SK-N-SH treated with all-trans-retinoic acid at 6 μM for 48 hours (cell line): ENCODE data around the gene RGS9BP.
"Not testable (repeated sequence)": the region's sequence is repeated elsewhere in the genome, so short reads cannot be mapped to it uniquely, and the experiment has no call there.

ENCODE experiments used
- ATAC-seq: fragments of 200-7000 bp; cut with Tn5 transposase; 3 replicates; pipeline ENCODE4 v1.9.1; 2020; ENCODE audit warnings: mild to moderate bottlenecking, moderate library complexity
- ARNTL ChIP-seq: fragments of 450-650 bp; formaldehyde crosslinking; IDR thresholded peaks from 2 replicates; pipeline ENCODE4 v1.5.0; 2020; ENCODE audit warnings: low read depth, mild to moderate bottlenecking, moderate library complexity, borderline replicate concordance
- BACH2 ChIP-seq: fragments of 250-450 bp; sonication (Bioruptor Pico); IDR thresholded peaks from 2 replicates; pipeline ENCODE4 v1.9.0; 2021; ENCODE audit warnings: mild to moderate bottlenecking, borderline replicate concordance
- CSDC2 ChIP-seq: fragments of 250-450 bp; sonication (Bioruptor Pico); IDR thresholded peaks from 2 replicates; pipeline ENCODE4 v1.5.0; 2020; ENCODE audit warnings: mild to moderate bottlenecking, moderate library complexity
- GLIS3 ChIP-seq: fragments of 250-450 bp; sonication (Bioruptor Pico); IDR thresholded peaks from 2 replicates; pipeline ENCODE4 v1.5.0; 2020; ENCODE audit warnings: mild to moderate bottlenecking, moderate library complexity
- ISL1 ChIP-seq: fragments of 250-450 bp; sonication (Bioruptor Pico); IDR thresholded peaks from 2 replicates; pipeline ENCODE4 v2.1.2; 2022; ENCODE audit warnings: mild to moderate bottlenecking, moderate library complexity
- OSR1 ChIP-seq: fragments of 250-450 bp; sonication (Bioruptor Pico); IDR thresholded peaks from 2 replicates; pipeline ENCODE4 v1.8.0; 2022; ENCODE audit warnings: moderate library complexity, mild to moderate bottlenecking, inconsistent platforms
- PPARA ChIP-seq: fragments of 250-450 bp; sonication (Bioruptor Pico); IDR thresholded peaks from 2 replicates; pipeline ENCODE4 v1.5.0; 2020; ENCODE audit warnings: mild to moderate bottlenecking, borderline replicate concordance
- RARB ChIP-seq: fragments of 250-450 bp; sonication (Bioruptor Pico); IDR thresholded peaks from 2 replicates; pipeline ENCODE4 v1.8.0; 2021; ENCODE audit warnings: mild to moderate bottlenecking, moderate library complexity
- SNAI2 ChIP-seq: fragments of 250-450 bp; sonication (Bioruptor Pico); IDR thresholded peaks from 2 replicates; pipeline ENCODE4 v1.5.0; 2020; ENCODE audit warnings: mild to moderate bottlenecking, moderate library complexity
- TCF4 ChIP-seq: fragments of 250-450 bp; sonication (Bioruptor Pico); IDR thresholded peaks from 2 replicates; pipeline ENCODE4 v1.8.0; 2021; ENCODE audit warnings: mild to moderate bottlenecking, moderate library complexity, borderline replicate concordance
- TOX ChIP-seq: fragments of 250-450 bp; sonication (Bioruptor Pico); IDR thresholded peaks from 2 replicates; pipeline ENCODE4 v1.8.0; 2021; ENCODE audit warnings: mild to moderate bottlenecking, moderate library complexity, borderline replicate concordance
- ZC3H10 ChIP-seq: fragments of 250-450 bp; sonication (Bioruptor Pico); IDR thresholded peaks from 2 replicates; pipeline ENCODE4 v1.5.1; 2021; ENCODE audit warnings: mild to moderate bottlenecking, moderate library complexity
- ZFP3 ChIP-seq: fragments of 250-450 bp; sonication (Bioruptor Pico); IDR thresholded peaks from 2 replicates; pipeline ENCODE4 v1.5.0; 2020; ENCODE audit warnings: mild to moderate bottlenecking, moderate library complexity
- ZFP30 ChIP-seq: fragments of 450-650 bp; formaldehyde crosslinking; IDR thresholded peaks from 2 replicates; pipeline ENCODE4 v1.5.0; 2022; ENCODE audit warnings: mild to moderate bottlenecking, moderate library complexity
- ZNF565 ChIP-seq: fragments of 450-650 bp; formaldehyde crosslinking; conservative IDR thresholded peaks from 2 replicates; pipeline ENCODE4 v1.5.0; 2020; ENCODE audit warnings: low read depth, mild to moderate bottlenecking, moderate library complexity
- ZNF70 ChIP-seq: fragments of 450-650 bp; formaldehyde crosslinking; IDR thresholded peaks from 2 replicates; pipeline ENCODE4 v1.5.0; 2020; ENCODE audit warnings: mild to moderate bottlenecking, moderate library complexity
- ZNF8 ChIP-seq: fragments of 450-650 bp; formaldehyde crosslinking; IDR thresholded peaks from 2 replicates; pipeline ENCODE4 v1.5.0; 2020; ENCODE audit warnings: mild to moderate bottlenecking, moderate library complexity
- TF ChIP-seq, protein P1 (sequence below): fragments of 250-450 bp; sonication (Bioruptor Pico); IDR thresholded peaks from 2 replicates; pipeline ENCODE4 v1.5.0; 2020; ENCODE audit warnings: mild to moderate bottlenecking, moderate library complexity
- TF ChIP-seq, protein P2 (sequence below): fragments of 250-450 bp; sonication (Bioruptor Pico); IDR thresholded peaks from 2 replicates; pipeline ENCODE4 v1.8.0; 2021; ENCODE audit warnings: low read depth, mild to moderate bottlenecking, moderate library complexity, borderline replicate concordance
- TF ChIP-seq, protein P3 (sequence below): fragments of 250-450 bp; sonication (Bioruptor Pico); IDR thresholded peaks from 2 replicates; pipeline ENCODE4 v1.8.0; 2020; ENCODE audit warnings: mild to moderate bottlenecking, moderate library complexity, borderline replicate concordance
- TF ChIP-seq, protein P4 (sequence below): fragments of 250-450 bp; sonication (Bioruptor Pico); IDR thresholded peaks from 2 replicates; pipeline ENCODE4 v1.5.1; 2020; ENCODE audit warnings: low read depth, mild to moderate bottlenecking, moderate library complexity
- TF ChIP-seq, protein P5 (sequence below): fragments of 250-450 bp; sonication (Bioruptor Pico); IDR thresholded peaks from 2 replicates; pipeline ENCODE4 v1.5.1; 2021; ENCODE audit warnings: mild to moderate bottlenecking, moderate library complexity

RGS9BP gene

DNA sequence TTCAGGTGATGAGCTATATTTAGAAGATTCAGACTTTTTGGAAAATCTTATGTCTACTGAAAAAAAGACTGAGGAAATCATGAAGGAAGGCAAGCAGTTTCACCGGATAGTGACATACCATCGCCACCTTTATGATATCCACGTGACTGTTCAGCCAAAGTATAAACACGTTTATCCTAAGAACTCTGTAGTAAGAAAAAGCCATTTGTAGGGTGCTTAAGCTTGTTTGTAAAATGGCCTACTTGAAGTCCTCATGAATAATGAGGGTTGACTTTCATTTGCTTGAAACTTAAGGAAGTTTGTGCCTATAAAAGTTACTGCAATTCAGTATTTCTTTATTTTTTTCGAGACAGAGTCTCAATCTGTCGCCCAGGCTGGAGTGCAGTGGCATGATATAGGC lies 36.1 kb downstream of the RGS9BP start:
- TF ChIP-seq ZNF565 (CRISPR knock-in tag) (no peak), TCF4 (no peak), GLIS3 (CRISPR knock-in tag) (no peak), ZNF70 (CRISPR knock-in tag) (no peak)
- TF ChIP-seq, all 23 proteins: peak for 0
- no peak for ATAC-seq

DNA sequence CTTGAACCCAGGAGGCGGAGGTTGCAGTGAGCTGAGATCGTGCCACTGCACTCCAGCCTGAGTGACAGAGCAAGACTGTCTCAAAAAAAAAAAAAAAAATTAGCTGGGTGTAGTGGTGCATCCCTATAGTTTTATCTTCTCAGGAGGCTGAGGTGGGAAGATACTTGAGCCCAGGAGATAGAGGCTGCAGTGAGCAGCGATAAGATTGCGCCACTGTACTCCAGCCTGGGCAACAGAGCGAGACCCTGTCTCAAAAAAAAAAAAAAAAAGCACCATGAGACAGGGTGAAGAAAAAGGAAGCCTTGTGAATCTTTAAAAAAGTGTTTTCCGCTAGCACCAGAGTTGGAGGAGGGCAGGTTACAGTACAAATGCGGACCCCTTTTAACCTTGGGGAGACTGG lies 40.6 kb downstream of the RGS9BP start:
- ATAC-seq, result not testable (repeated sequence)

DNA sequence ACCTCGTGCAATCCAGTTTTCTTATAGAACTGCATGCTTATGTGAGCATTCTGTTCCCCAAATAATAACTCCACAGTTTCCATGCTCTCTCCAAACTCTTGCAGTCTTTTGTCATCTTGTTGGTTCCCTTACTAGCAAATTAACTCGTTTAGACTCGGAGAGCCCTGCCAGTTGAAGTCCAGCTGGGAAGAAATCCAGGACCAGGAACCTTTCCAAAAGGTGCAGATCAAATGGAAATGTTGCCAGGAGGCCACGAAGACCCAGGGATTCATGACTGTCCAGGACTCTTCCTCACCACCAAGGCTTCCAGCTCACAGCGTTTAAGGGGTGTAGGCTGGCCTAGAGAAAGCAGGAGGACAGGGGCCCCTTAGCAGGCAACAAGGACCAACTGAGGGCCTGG lies 41.8 kb downstream of the RGS9BP start:
- no peak for ATAC-seq
- TF ChIP-seq GLIS3 (CRISPR knock-in tag) (no peak), ZFP30 (no peak), OSR1 (CRISPR knock-in tag) (no peak), ARNTL (no peak), SNAI2 (CRISPR knock-in tag) (no peak), BACH2 (CRISPR knock-in tag) (no peak), ZNF8 (no peak), ZC3H10 (CRISPR knock-in tag) (no peak), ZNF565 (CRISPR knock-in tag) (no peak), ZFP3 (no peak), TOX (CRISPR knock-in tag) (no peak), ISL1 (no peak), RARB (CRISPR knock-in tag) (no peak), CSDC2 (CRISPR knock-in tag) (no peak), ZNF70 (CRISPR knock-in tag) (no peak)
- TF ChIP-seq, protein P1, sequence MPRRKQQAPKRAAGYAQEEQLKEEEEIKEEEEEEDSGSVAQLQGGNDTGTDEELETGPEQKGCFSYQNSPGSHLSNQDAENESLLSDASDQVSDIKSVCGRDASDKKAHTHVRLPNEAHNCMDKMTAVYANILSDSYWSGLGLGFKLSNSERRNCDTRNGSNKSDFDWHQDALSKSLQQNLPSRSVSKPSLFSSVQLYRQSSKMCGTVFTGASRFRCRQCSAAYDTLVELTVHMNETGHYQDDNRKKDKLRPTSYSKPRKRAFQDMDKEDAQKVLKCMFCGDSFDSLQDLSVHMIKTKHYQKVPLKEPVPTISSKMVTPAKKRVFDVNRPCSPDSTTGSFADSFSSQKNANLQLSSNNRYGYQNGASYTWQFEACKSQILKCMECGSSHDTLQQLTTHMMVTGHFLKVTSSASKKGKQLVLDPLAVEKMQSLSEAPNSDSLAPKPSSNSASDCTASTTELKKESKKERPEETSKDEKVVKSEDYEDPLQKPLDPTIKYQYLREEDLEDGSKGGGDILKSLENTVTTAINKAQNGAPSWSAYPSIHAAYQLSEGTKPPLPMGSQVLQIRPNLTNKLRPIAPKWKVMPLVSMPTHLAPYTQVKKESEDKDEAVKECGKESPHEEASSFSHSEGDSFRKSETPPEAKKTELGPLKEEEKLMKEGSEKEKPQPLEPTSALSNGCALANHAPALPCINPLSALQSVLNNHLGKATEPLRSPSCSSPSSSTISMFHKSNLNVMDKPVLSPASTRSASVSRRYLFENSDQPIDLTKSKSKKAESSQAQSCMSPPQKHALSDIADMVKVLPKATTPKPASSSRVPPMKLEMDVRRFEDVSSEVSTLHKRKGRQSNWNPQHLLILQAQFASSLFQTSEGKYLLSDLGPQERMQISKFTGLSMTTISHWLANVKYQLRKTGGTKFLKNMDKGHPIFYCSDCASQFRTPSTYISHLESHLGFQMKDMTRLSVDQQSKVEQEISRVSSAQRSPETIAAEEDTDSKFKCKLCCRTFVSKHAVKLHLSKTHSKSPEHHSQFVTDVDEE (CRISPR knock-in tag), result no peak
- TF ChIP-seq, protein P2, sequence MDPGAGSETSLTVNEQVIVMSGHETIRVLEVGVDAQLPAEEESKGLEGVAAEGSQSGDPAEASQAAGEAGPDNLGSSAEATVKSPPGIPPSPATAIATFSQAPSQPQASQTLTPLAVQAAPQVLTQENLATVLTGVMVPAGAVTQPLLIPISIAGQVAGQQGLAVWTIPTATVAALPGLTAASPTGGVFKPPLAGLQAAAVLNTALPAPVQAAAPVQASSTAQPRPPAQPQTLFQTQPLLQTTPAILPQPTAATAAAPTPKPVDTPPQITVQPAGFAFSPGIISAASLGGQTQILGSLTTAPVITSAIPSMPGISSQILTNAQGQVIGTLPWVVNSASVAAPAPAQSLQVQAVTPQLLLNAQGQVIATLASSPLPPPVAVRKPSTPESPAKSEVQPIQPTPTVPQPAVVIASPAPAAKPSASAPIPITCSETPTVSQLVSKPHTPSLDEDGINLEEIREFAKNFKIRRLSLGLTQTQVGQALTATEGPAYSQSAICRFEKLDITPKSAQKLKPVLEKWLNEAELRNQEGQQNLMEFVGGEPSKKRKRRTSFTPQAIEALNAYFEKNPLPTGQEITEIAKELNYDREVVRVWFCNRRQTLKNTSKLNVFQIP (CRISPR knock-in tag), result no peak
- TF ChIP-seq, protein P3, sequence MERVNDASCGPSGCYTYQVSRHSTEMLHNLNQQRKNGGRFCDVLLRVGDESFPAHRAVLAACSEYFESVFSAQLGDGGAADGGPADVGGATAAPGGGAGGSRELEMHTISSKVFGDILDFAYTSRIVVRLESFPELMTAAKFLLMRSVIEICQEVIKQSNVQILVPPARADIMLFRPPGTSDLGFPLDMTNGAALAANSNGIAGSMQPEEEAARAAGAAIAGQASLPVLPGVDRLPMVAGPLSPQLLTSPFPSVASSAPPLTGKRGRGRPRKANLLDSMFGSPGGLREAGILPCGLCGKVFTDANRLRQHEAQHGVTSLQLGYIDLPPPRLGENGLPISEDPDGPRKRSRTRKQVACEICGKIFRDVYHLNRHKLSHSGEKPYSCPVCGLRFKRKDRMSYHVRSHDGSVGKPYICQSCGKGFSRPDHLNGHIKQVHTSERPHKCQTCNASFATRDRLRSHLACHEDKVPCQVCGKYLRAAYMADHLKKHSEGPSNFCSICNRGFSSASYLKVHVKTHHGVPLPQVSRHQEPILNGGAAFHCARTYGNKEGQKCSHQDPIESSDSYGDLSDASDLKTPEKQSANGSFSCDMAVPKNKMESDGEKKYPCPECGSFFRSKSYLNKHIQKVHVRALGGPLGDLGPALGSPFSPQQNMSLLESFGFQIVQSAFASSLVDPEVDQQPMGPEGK (CRISPR knock-in tag), result no peak
- TF ChIP-seq, protein P4, sequence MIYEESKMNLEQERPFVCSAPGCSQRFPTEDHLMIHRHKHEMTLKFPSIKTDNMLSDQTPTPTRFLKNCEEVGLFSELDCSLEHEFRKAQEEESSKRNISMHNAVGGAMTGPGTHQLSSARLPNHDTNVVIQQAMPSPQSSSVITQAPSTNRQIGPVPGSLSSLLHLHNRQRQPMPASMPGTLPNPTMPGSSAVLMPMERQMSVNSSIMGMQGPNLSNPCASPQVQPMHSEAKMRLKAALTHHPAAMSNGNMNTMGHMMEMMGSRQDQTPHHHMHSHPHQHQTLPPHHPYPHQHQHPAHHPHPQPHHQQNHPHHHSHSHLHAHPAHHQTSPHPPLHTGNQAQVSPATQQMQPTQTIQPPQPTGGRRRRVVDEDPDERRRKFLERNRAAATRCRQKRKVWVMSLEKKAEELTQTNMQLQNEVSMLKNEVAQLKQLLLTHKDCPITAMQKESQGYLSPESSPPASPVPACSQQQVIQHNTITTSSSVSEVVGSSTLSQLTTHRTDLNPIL, result no peak

DNA sequence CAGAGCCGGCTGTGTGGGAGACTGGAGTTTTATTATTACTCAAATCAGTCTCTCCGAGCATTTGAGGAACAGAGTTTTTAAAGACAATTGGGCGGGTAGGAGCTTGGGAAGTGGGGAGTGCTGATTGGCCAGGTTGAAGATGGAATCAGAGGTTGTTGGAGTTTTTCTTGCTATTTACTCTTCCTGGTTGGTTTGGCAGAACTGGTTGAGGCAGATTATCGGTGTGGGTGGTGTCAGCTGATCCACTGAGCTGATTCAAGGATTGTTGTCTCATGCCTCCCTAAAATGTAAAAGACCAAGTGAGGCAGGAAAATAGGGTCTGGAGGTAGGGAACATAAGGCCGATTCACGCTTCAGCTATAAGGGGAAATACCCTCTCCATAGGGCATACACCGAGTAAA lies 42.6 kb downstream of the RGS9BP start:
- no peak for ATAC-seq
- no peak for TF ChIP-seq OSR1 (CRISPR knock-in tag)
- no peak for TF ChIP-seq ZNF8
- TF ChIP-seq RARB (CRISPR knock-in tag), result no peak
- no peak for TF ChIP-seq ZFP3
- no peak for TF ChIP-seq ARNTL
- TF ChIP-seq PPARA (CRISPR knock-in tag), result no peak
- no peak for TF ChIP-seq SNAI2 (CRISPR knock-in tag)
- TF ChIP-seq, protein P5, sequence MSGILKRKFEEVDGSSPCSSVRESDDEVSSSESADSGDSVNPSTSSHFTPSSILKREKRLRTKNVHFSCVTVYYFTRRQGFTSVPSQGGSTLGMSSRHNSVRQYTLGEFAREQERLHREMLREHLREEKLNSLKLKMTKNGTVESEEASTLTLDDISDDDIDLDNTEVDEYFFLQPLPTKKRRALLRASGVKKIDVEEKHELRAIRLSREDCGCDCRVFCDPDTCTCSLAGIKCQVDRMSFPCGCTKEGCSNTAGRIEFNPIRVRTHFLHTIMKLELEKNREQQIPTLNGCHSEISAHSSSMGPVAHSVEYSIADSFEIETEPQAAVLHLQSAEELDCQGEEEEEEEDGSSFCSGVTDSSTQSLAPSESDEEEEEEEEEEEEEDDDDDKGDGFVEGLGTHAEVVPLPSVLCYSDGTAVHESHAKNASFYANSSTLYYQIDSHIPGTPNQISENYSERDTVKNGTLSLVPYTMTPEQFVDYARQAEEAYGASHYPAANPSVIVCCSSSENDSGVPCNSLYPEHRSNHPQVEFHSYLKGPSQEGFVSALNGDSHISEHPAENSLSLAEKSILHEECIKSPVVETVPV (CRISPR knock-in tag), result no peak
- TF ChIP-seq, protein P1 (CRISPR knock-in tag), result no peak
- TF ChIP-seq TCF4, result no peak
- no peak for TF ChIP-seq ZFP30
- TF ChIP-seq, protein P2 (CRISPR knock-in tag), result no peak
- no peak for TF ChIP-seq GLIS3 (CRISPR knock-in tag)
- no peak for TF ChIP-seq ISL1
- no peak for TF ChIP-seq ZNF565 (CRISPR knock-in tag)
